K562 (cell line): Measurements from ENCODE around the gene SYF2. TPM values are rescaled to one million over a fixed set of nuclear protein-coding genes. Genes with fewer than 3 reads are reported as not detected.

Experiments
- BRF1 ChIP-seq: IDR thresholded peaks from 3 replicates; pipeline ENCODE4 v1.6.1; 2011; ENCODE audit warnings: borderline replicate concordance, mild to moderate bottlenecking; ENCODE audit not compliant: insufficient read length; ENCODE audit errors: extremely low read depth
- KAT2B ChIP-seq: IDR thresholded peaks from one replicate; pipeline ENCODE4 v1.6.1; 2012; ENCODE audit warnings: low read depth, mild to moderate bottlenecking, control low read depth, inconsistent platforms, low read length, moderate library complexity
- MCM5 ChIP-seq: fragments of 450-650 bp; IDR thresholded peaks from 2 replicates; pipeline ENCODE4 v1.6.1; 2016; ENCODE audit warnings: low read depth
- NFRKB ChIP-seq: fragments of 450-650 bp; IDR thresholded peaks from 2 replicates; pipeline ENCODE4 v1.6.1; 2016; ENCODE audit warnings: low read depth
- POLR3A ChIP-seq: IDR thresholded peaks from 2 replicates; pipeline ENCODE4 v1.6.1; 2011; ENCODE audit warnings: borderline replicate concordance, mild to moderate bottlenecking, moderate library complexity; ENCODE audit not compliant: insufficient read length, insufficient read depth; ENCODE audit errors: extremely low read depth
- RBFOX2 ChIP-seq: fragments of 200-400 bp; formaldehyde crosslinking; IDR thresholded peaks from 2 replicates; pipeline ENCODE4 v1.6.1; 2017; ENCODE audit warnings: low read depth, mild to moderate bottlenecking, low read length, moderate library complexity
- SREBF2 ChIP-seq: sonication (generic); formaldehyde crosslinking; IDR thresholded peaks from 2 replicates; pipeline ENCODE4 v1.4.0; 2020; ENCODE audit warnings: mild to moderate bottlenecking, missing genetic modification reagents
- SUPT5H ChIP-seq: fragments of 450-650 bp; IDR thresholded peaks from 2 replicates; pipeline ENCODE4 v1.6.1; 2016
- ZC3H4 ChIP-seq: sonication (generic); formaldehyde crosslinking; IDR thresholded peaks from 2 replicates; pipeline ENCODE4 v1.9.0; 2021; ENCODE audit warnings: missing genetic modification reagents, borderline replicate concordance
- ZFP30 ChIP-seq: fragments of 250-450 bp; sonication (Bioruptor Pico); IDR thresholded peaks from 2 replicates; pipeline ENCODE4 v1.8.0; 2022; ENCODE audit warnings: moderate library complexity, mild to moderate bottlenecking, inconsistent platforms, borderline replicate concordance
- ZNF253 ChIP-seq: fragments of 250-450 bp; sonication (Bioruptor Pico); conservative IDR thresholded peaks from 2 replicates; pipeline ENCODE4 v1.6.1; 2021; ENCODE audit warnings: mild to moderate bottlenecking
- ZNF589 ChIP-seq: fragments of 200-800 bp; sonication (Bioruptor generic); IDR thresholded peaks from 2 replicates; pipeline ENCODE4 v1.6.1; 2016; ENCODE audit warnings: low read depth, missing genetic modification characterization, missing compliant biosample characterization
- polyA plus RNA-seq, 8 experiments: library from polyadenylated mRNA; depleted of rRNA in 4 of 8; stranded (reverse) in 5 of 8; unstranded in 3 of 8; fragments of >200 nt; fragmentation: Nextera tagmentation in 2 of 8; fragmentation: Illumina TruSeq in 1 of 8; extraction: Ambion mirVana in 2 of 8; extraction: Trizol in 1 of 8; gene quantifications; 2 replicates each; pipeline versions ENCODE4 v1.2.1 to v1.2.3, GENCODE V29; 2011 to 2014; ENCODE audit warnings: inconsistent platforms in 1 of 8, missing spikeins in 1 of 8
- total RNA-seq, 7 experiments: library from RNA; depleted of rRNA in 6 of 7; stranded (reverse); fragments of >200 nt in 6 of 7; fragmentation: Illumina TruSeq in 2 of 7; extraction: Trizol in 2 of 7; gene quantifications; 2 replicates each; pipeline versions ENCODE4 v1.2.1 to v1.2.3, GENCODE V29; 2011 to 2021; ENCODE audit warnings: low replicate concordance in 1 of 7
- TF ChIP-seq, protein P1 (sequence below), 2 experiments: fragments of 250-450 bp in 1 of 2; fragments of 450-650 bp in 1 of 2; sonication (Bioruptor Pico) in 1 of 2; IDR thresholded peaks; 2 replicates each; pipeline versions ENCODE4 v1.6.1 to v1.8.0; 2016 to 2021; ENCODE audit warnings: mild to moderate bottlenecking in 2 of 2, moderate library complexity in 2 of 2, missing compliant biosample characterization in 1 of 2, missing genetic modification characterization in 1 of 2
- TF ChIP-seq, protein P2 (sequence below), 2 experiments: fragments of 150-350 bp in 1 of 2; IDR thresholded peaks; 2 replicates each; pipeline ENCODE4 v1.6.1; 2012 to 2016; ENCODE audit warnings: low read depth in 2 of 2, low read length in 2 of 2, mild to moderate bottlenecking in 1 of 2, moderate library complexity in 1 of 2
- TF ChIP-seq, protein P3 (sequence below): fragments of 450-650 bp; IDR thresholded peaks from 2 replicates; pipeline ENCODE4 v1.6.1; 2017; ENCODE audit warnings: antibody characterized with exemption, mild to moderate bottlenecking
- TF ChIP-seq, protein P4 (sequence below): fragments of 450-650 bp; IDR thresholded peaks from 2 replicates; pipeline ENCODE4 v1.6.1; 2016; ENCODE audit warnings: antibody characterized with exemption

Gene SYF2
- total and polyA plus RNA-seq, 9 of the 15 experiments (the other 6 are each of a cell fraction or from before 2014, with no cell fraction given): 20.9 to 69.0 (median 43.2) TPM

DNA sequence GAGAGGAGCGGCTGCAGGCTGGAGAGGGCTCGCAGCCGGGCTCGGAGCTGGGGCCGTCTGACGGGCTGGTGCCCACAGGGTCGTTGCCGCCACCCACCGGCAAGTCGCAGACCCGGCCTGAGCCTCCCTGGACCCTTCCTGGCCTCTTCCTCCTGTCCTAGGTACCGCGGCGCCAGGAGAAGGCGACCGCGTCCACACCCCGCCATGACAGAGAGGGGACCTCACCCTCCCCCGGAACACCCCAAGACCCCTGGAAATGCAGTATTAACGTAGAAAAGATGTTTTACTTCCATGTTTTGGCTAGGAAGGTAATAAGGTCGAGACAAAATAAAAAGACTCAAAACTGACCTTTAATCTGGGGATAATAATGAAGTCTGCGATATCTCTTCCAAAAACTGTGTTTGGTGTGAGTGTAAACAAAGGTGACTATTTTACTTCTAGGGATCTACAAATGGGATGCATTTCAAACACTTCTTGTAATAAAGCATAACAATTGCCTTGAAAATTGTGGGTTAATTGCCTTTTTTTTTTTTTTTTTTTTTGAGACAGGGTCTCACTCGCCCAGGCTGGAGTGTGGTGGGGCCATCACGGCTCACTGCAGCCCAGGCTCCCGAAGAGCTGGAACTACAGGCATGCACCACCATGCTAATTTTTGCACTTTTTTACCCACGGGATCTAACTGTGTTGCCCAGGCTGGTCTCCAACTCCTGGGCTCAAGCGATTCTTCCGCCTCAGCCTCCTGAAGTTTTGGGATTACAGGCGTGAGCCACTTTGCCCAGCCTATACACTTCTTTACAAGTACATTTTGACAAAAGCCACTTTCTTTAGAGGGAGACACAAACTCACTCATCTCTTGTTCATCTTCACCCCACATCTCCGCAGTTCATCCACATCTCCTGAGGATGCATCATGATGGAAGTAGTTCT is 15.8 kb upstream of the SYF2 start (continued):
- TF ChIP-seq, protein P1, sequence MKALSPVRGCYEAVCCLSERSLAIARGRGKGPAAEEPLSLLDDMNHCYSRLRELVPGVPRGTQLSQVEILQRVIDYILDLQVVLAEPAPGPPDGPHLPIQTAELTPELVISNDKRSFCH (CRISPR knock-in tag; IDR thresholded peaks at IDR 0.05): no peak
- TF ChIP-seq, protein P1 (tag; IDR thresholded peaks at IDR 0.05): 0 out of 2 replicates have a peak, but pooled peaks have one; percentile 26
- TF ChIP-seq POLR3A (no peak), KAT2B (no peak), SUPT5H (no peak), ZFP30 (CRISPR knock-in tag) (no peak), ZNF589 (CRISPR knock-in tag) (peak; percentile 45; the same call in 1 of the 2 replicates), ZNF253 (CRISPR knock-in tag) (no peak), MCM5 (no peak), RBFOX2 (no peak), ZC3H4 (no peak), SREBF2 (CRISPR knock-in tag) (no peak), NFRKB (peak; percentile 42; the same call in 1 of the 2 replicates), BRF1 (no peak)
- TF ChIP-seq, protein P2, sequence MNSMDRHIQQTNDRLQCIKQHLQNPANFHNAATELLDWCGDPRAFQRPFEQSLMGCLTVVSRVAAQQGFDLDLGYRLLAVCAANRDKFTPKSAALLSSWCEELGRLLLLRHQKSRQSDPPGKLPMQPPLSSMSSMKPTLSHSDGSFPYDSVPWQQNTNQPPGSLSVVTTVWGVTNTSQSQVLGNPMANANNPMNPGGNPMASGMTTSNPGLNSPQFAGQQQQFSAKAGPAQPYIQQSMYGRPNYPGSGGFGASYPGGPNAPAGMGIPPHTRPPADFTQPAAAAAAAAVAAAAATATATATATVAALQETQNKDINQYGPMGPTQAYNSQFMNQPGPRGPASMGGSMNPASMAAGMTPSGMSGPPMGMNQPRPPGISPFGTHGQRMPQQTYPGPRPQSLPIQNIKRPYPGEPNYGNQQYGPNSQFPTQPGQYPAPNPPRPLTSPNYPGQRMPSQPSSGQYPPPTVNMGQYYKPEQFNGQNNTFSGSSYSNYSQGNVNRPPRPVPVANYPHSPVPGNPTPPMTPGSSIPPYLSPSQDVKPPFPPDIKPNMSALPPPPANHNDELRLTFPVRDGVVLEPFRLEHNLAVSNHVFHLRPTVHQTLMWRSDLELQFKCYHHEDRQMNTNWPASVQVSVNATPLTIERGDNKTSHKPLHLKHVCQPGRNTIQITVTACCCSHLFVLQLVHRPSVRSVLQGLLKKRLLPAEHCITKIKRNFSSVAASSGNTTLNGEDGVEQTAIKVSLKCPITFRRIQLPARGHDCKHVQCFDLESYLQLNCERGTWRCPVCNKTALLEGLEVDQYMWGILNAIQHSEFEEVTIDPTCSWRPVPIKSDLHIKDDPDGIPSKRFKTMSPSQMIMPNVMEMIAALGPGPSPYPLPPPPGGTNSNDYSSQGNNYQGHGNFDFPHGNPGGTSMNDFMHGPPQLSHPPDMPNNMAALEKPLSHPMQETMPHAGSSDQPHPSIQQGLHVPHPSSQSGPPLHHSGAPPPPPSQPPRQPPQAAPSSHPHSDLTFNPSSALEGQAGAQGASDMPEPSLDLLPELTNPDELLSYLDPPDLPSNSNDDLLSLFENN (IDR thresholded peaks at IDR 0.05; ENCODE audit: low read depth in 2 of 2, low read length in 2 of 2): no peak
- TF ChIP-seq, protein P3, sequence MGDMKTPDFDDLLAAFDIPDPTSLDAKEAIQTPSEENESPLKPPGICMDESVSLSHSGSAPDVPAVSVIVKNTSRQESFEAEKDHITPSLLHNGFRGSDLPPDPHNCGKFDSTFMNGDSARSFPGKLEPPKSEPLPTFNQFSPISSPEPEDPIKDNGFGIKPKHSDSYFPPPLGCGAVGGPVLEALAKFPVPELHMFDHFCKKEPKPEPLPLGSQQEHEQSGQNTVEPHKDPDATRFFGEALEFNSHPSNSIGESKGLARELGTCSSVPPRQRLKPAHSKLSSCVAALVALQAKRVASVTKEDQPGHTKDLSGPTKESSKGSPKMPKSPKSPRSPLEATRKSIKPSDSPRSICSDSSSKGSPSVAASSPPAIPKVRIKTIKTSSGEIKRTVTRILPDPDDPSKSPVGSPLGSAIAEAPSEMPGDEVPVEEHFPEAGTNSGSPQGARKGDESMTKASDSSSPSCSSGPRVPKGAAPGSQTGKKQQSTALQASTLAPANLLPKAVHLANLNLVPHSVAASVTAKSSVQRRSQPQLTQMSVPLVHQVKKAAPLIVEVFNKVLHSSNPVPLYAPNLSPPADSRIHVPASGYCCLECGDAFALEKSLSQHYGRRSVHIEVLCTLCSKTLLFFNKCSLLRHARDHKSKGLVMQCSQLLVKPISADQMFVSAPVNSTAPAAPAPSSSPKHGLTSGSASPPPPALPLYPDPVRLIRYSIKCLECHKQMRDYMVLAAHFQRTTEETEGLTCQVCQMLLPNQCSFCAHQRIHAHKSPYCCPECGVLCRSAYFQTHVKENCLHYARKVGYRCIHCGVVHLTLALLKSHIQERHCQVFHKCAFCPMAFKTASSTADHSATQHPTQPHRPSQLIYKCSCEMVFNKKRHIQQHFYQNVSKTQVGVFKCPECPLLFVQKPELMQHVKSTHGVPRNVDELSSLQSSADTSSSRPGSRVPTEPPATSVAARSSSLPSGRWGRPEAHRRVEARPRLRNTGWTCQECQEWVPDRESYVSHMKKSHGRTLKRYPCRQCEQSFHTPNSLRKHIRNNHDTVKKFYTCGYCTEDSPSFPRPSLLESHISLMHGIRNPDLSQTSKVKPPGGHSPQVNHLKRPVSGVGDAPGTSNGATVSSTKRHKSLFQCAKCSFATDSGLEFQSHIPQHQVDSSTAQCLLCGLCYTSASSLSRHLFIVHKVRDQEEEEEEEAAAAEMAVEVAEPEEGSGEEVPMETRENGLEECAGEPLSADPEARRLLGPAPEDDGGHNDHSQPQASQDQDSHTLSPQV: no peak
- TF ChIP-seq, protein P4, sequence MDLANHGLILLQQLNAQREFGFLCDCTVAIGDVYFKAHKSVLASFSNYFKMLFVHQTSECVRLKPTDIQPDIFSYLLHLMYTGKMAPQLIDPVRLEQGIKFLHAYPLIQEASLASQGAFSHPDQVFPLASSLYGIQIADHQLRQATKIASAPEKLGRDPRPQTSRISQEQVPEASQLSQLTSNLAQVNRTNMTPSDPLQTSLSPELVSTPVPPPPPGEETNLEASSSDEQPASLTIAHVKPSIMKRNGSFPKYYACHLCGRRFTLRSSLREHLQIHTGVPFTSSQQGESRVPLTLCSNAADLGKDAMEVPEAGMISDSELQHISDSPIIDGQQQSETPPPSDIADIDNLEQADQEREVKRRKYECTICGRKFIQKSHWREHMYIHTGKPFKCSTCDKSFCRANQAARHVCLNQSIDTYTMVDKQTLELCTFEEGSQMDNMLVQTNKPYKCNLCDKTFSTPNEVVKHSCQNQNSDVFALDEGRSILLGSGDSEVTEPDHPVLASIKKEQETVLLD: no peak
